ENCODE measurements around the gene NRXN2.

DNA sequence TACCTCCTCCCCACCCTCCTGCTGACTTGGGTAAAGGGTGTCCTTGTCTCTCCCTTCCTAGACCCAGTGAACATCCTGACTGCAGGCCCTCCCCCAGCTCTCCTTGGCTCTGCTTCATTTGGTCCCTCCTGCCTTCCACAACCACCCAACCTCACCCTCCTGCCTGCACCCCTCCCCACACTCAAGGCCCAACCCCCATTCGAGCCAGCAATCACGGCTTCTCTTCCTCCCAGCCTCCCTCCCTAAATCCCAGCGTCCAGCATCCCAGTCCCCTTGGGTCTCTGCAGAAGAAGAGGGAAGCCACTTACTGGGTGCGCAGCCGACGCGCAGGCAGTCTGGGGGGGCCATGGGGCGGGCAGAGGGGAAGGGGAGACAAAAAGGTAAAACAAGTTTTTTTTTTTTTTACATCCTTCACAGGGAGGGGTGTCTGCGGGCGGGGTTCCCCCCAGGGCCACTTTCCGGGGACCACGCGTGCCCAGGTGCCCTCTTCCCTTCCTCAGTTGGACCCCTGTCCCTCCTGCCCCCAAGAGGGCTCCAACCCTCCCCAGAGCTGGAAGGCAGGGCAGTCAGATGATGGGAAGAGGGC, 69.5 kb downstream of the NRXN2 start:
- TF ChIP-seq, protein P1, sequence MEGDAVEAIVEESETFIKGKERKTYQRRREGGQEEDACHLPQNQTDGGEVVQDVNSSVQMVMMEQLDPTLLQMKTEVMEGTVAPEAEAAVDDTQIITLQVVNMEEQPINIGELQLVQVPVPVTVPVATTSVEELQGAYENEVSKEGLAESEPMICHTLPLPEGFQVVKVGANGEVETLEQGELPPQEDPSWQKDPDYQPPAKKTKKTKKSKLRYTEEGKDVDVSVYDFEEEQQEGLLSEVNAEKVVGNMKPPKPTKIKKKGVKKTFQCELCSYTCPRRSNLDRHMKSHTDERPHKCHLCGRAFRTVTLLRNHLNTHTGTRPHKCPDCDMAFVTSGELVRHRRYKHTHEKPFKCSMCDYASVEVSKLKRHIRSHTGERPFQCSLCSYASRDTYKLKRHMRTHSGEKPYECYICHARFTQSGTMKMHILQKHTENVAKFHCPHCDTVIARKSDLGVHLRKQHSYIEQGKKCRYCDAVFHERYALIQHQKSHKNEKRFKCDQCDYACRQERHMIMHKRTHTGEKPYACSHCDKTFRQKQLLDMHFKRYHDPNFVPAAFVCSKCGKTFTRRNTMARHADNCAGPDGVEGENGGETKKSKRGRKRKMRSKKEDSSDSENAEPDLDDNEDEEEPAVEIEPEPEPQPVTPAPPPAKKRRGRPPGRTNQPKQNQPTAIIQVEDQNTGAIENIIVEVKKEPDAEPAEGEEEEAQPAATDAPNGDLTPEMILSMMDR (IDR thresholded peaks at IDR 0.05; ENCODE audit: low read depth, low read length, poor library complexity, severe bottlenecking), result peak; percentile 49
- no peak for TF ChIP-seq EZH2phosphoT487 (IDR thresholded peaks at IDR 0.05; ENCODE audit: borderline replicate concordance, low read length)
